Endothelial cell of umbilical vein (primary cell): ENCODE results near the gene BRCA2.

Experiments used
- JUN ChIP-seq: IDR thresholded peaks from 2 replicates; pipeline ENCODE4 v1.6.1; 2011; ENCODE audit warnings: borderline replicate concordance, low read depth; ENCODE audit not compliant: insufficient read length, insufficient read depth
- MYC ChIP-seq: IDR thresholded peaks from one replicate; pipeline ENCODE4 v1.6.1; 2011; ENCODE audit warnings: mild to moderate bottlenecking, low read depth, low read length
- POLR2A ChIP-seq: IDR thresholded peaks from 2 replicates; pipeline ENCODE4 v1.6.1; 2012; ENCODE audit warnings: low read depth, mild to moderate bottlenecking, control low read depth, low read length
- TF ChIP-seq, protein P1 (sequence below), 2 donors: IDR thresholded peaks; 1 replicate in 1 of 2; 2 replicates in 1 of 2; pipeline ENCODE4 v1.5.1; 2011; ENCODE audit warnings: low read length in 2 of 2, mild to moderate bottlenecking in 2 of 2, moderate library complexity in 2 of 2, control low read depth in 1 of 2, inconsistent platforms in 1 of 2, low read depth in 1 of 2; ENCODE audit not compliant: insufficient read depth in 1 of 2; ENCODE audit errors: extremely low read depth in 1 of 2

DNA sequence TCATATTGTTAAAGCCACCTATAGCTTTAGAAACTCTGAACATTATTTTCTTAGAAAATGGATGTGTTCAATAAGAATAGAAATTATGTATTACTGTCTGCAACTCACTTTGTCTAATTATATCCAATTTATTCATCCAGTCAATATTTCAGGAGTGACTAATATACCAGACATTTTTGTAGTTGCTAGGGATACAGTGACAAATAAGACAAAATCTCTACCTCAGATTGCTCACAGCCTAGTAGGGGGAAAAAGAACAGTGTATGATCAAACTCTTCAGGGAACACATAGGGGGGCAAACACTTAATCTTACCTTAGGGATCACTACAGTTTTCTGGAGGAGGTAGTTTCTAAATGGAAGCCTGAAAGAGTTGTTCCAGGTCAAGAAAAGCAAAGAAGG lies 8.6 kb downstream of the BRCA2 start:
- TF ChIP-seq JUN, result peak; percentile 47
- TF ChIP-seq MYC, result no peak
- no peak for TF ChIP-seq POLR2A
- TF ChIP-seq, protein P1, sequence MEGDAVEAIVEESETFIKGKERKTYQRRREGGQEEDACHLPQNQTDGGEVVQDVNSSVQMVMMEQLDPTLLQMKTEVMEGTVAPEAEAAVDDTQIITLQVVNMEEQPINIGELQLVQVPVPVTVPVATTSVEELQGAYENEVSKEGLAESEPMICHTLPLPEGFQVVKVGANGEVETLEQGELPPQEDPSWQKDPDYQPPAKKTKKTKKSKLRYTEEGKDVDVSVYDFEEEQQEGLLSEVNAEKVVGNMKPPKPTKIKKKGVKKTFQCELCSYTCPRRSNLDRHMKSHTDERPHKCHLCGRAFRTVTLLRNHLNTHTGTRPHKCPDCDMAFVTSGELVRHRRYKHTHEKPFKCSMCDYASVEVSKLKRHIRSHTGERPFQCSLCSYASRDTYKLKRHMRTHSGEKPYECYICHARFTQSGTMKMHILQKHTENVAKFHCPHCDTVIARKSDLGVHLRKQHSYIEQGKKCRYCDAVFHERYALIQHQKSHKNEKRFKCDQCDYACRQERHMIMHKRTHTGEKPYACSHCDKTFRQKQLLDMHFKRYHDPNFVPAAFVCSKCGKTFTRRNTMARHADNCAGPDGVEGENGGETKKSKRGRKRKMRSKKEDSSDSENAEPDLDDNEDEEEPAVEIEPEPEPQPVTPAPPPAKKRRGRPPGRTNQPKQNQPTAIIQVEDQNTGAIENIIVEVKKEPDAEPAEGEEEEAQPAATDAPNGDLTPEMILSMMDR (IDR thresholded peaks at IDR 0.05; ENCODE audit: extremely low read depth in 1 of 2, insufficient read depth in 1 of 2, low read depth in 1 of 2, low read length in 2 of 2), result no peak
